Ovary (tissue), 9 donors: Measurements from ENCODE around the gene PPP1R37. TPM values are rescaled to one million over a fixed set of nuclear protein-coding genes. Genes with fewer than 3 reads are reported as not detected.

Experiments
- DNase-seq, 5 donors: peaks; one replicate each; pipeline ENCODE4 v3.0.0-alpha.2; 2019 to 2020
- H3K27ac ChIP-seq, 2 donors: fragments of 200-600 bp; one replicate each; pipeline versions ENCODE4 v1.5.1 to v1.8.0; 2019 to 2022
- H3K27me3 ChIP-seq: fragments of 200-600 bp; one replicate; pipeline ENCODE4 v1.8.0; 2022
- H3K36me3 ChIP-seq: fragments of 200-600 bp; sonication (generic); one replicate; pipeline ENCODE4 v1.5.1; 2019
- H3K4me1 ChIP-seq: one replicate; pipeline ENCODE4 v1.8.1; 2013; ENCODE audit warnings: mild to moderate bottlenecking, moderate library complexity; ENCODE audit not compliant: insufficient read depth
- H3K4me3 ChIP-seq: fragments of 200-600 bp; sonication (generic); one replicate; pipeline ENCODE4 v1.5.1; 2017
- H3K9me3 ChIP-seq, 2 donors: fragments of 200-600 bp in 1 of 2; sonication (generic) in 1 of 2; one replicate each; pipeline versions ENCODE4 v1.5.1 to v1.8.1; 2013 to 2019; ENCODE audit warnings: mild to moderate bottlenecking in 1 of 2, moderate library complexity in 1 of 2
- EP300 ChIP-seq: sonication (generic); formaldehyde crosslinking; IDR thresholded peaks from one replicate; pipeline ENCODE4 v1.6.1; 2017; ENCODE audit warnings: antibody characterized with exemption
- POLR2A ChIP-seq: fragments of 450-650 bp; IDR thresholded peaks from one replicate; pipeline ENCODE4 v1.6.1; 2017; ENCODE audit warnings: antibody characterized with exemption, mild to moderate bottlenecking, moderate library complexity
- WGBS, 3 donors: extraction: QIAGEN DNeasy Blood & Tissue Kit in 1 of 3; methylation state at CpG; one replicate each; pipeline versions ENCODE4 v1.1.5 to v1.1.7; 2013 to 2017; 5-methylcytosine and 5-hydroxymethylcytosine counted together
- intact Hi-C, 4 donors: fragments of 100-400 bp; cut with DNase I; formaldehyde crosslinking; loops; one replicate each; pipeline versions ENCODE4 v1.11.0 to v1.15.1; 2022 to 2023
- polyA plus RNA-seq, 2 donors: library from polyadenylated mRNA; stranded (reverse); fragments of 200-250 nt in 1 of 2; fragments of 350-450 nt in 1 of 2; fragmentation: Illumina TruSeq in 1 of 2; extraction: RNeasy Lipid Tissue Mini Kit (QIAGEN cat#74804) in 1 of 2; gene quantifications; one replicate each; pipeline ENCODE4 v1.2.3, GENCODE V29; 2013 to 2014
- total RNA-seq, 7 donors: library from RNA; depleted of rRNA in 2 of 7; stranded (reverse); fragments of >200 nt in 2 of 7; fragmentation: NEBNext Ultra II Directional in 3 of 7; extraction: Animal tissue kit (Norgen Biotek cat#: 25700) in 3 of 7; gene quantifications; one replicate each; pipeline versions ENCODE4 v1.1.0 to v1.2.4, GENCODE V29; 2016 to 2023
- TF ChIP-seq, protein P1 (sequence below), 3 donors: fragments of 450-650 bp in 2 of 3; fragments of 200-600 bp in 1 of 3; IDR thresholded peaks; one replicate each; pipeline versions ENCODE4 v1.5.1 to v1.8.0; 2016 to 2022; ENCODE audit warnings: antibody characterized with exemption in 3 of 3, mild to moderate bottlenecking in 1 of 3
- donor health status: DM: no; HTN: no; CAD: no; lungs with moderate emphysema.
- donor health status: DM: no; HTN: no; CAD: no.
- donor health status: Bipolar disorder and iron deficiency.
- donor health status: DM: yes; HTN: yes; CAD: no.
- donor health status: DM: no; HTN: no; CAD: no.
- donor health status: DM: yes; HTN: yes; CAD: no.

PPP1R37 gene
- total and polyA plus RNA-seq, 9 donors = 5.5 to 28.4 (median 20.2) TPM

DNA sequence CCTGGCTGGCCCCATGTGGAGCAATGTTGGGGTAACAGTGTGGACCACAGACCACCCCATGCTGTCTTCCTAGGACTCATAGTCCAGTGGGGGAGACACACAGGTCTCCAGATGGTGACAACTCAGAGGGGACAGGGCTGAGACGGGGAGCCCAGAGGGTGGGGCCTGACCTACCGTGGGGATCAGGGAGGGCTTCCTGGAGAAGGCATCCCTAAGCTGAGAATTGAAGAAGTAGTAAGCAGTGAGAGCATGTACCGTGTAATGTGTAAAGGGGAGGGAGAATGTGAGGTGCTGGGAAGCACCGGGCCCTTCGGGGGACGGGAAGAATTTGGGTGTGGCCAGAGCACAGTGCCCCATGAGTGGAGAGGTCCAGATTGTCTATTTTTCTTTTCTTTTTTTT lies 31.0 kb downstream of the PPP1R37 start:
- no peak for DNase-seq
- Histone ChIP-seq H3K4me1 (no peaks in the 10 kb centered on the region), H3K27me3 (no peaks in the 10 kb centered on the region), H3K36me3 (no peaks in the 10 kb centered on the region), H3K4me3 (no peak overlapping the region), H3K9me3 (no peaks in the 10 kb centered on the region), H3K27ac (no peak overlapping the region)
- intact Hi-C loops = no loop called here
- WGBS, 3 donors = 85 to 93% (median 87%) methylated on average over 6 of the region's 6 CpGs
- TF ChIP-seq, protein P1, sequence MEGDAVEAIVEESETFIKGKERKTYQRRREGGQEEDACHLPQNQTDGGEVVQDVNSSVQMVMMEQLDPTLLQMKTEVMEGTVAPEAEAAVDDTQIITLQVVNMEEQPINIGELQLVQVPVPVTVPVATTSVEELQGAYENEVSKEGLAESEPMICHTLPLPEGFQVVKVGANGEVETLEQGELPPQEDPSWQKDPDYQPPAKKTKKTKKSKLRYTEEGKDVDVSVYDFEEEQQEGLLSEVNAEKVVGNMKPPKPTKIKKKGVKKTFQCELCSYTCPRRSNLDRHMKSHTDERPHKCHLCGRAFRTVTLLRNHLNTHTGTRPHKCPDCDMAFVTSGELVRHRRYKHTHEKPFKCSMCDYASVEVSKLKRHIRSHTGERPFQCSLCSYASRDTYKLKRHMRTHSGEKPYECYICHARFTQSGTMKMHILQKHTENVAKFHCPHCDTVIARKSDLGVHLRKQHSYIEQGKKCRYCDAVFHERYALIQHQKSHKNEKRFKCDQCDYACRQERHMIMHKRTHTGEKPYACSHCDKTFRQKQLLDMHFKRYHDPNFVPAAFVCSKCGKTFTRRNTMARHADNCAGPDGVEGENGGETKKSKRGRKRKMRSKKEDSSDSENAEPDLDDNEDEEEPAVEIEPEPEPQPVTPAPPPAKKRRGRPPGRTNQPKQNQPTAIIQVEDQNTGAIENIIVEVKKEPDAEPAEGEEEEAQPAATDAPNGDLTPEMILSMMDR (IDR thresholded peaks at IDR 0.05) = no peak
- TF ChIP-seq POLR2A (no peak), EP300 (no peak)

DNA sequence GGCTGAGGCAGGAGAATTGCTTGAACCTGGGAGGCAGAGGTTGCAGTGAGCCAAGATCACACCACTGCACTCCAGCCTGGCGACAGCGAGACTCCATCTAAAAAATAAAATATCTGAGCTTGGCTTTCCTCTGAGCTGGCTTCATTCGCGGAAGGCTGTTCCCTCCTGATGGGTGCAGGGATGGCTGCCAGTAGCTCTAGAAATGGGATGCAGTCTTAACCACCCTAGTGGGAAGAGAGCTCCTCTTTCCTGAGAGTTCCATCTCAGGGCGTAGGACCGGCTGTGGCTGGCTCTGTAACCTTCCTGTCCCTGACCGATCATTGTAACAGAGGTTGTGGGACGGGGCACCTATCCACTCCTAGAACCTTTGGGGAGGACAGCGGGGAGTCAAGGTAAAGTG lies 32.4 kb downstream of the PPP1R37 start:
- Histone ChIP-seq H3K9me3 (no peaks in the 10 kb centered on the region), H3K27me3 (no peaks in the 10 kb centered on the region), H3K4me3 (no peak overlapping the region), H3K27ac (no peak overlapping the region), H3K36me3 (no peaks in the 10 kb centered on the region), H3K4me1 (no peaks in the 10 kb centered on the region)
- intact Hi-C loops = no loop called here
- 94 to 96% (median 95%) methylated on average over 9 of the region's 9 CpGs for WGBS, 3 donors
- no peak for DNase-seq
- TF ChIP-seq, protein P1 (IDR thresholded peaks at IDR 0.05) = no peak
- TF ChIP-seq EP300 = no peak
- TF ChIP-seq POLR2A = no peak

DNA sequence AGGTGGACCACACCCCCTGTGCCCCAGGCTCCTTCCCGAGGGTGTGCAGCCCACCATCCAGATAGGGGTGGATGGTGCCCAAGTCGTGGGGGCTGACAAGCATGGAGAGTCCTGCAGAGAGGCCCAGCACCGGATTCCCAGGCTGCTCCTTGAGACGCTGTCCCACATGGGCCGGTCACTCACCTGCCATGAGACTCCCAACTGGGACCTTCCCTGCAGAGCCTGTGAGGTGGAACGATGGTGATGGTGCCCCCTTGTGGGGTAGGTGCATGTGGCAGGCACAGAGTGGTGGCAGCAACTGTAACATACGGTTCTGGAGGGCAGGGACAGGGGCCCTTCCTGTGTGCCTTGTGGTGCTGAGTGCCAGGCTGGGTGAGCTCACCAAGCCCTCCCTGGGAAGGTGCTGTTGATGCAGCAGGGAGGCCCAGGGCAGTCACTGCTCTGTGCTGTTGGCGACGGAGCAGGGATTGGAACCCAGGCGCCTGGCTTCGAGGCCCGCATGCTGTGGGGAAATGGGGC lies 33.1 kb downstream of the PPP1R37 start:
- no peak overlapping the region for H3K4me3 ChIP-seq
- no peaks in the 10 kb centered on the region for H3K9me3 ChIP-seq
- 68 to 72% (median 68%) methylated on average over 12 of the region's 12 CpGs for WGBS, 3 donors
- TF ChIP-seq POLR2A = no peak
- TF ChIP-seq, protein P1 (IDR thresholded peaks at IDR 0.05) = no peak
- TF ChIP-seq EP300 = no peak
- no peaks in the 10 kb centered on the region for H3K36me3 ChIP-seq
- peak in 1 of 5 donors; percentile 52 for DNase-seq
- no peaks in the 10 kb centered on the region for H3K27me3 ChIP-seq
- no peaks in the 10 kb centered on the region for H3K4me1 ChIP-seq
- no peak overlapping the region for H3K27ac ChIP-seq
- intact Hi-C loops = no loop called here

DNA sequence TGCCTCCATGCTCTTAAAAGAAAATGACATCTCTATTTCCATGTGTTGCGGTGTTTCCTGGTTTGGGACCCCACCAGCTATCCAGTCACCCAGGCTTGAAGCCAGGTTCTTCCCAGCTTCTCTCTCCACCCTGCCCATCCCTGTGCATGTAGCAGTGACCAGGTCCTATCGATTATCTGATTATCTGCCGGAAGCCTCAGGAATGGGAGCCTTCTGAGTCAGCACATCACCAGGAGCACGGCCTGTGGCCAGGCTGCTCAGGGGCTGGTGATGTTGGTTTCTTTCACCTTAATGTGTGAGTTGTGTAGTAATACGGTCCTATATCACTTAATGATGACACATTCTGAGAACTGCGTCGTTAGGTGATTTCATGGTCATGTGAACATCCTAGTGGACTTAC lies 33.7 kb downstream of the PPP1R37 start:
- H3K4me3 ChIP-seq = no peak overlapping the region
- WGBS, 3 donors = 91 to 95% (median 93%) methylated on average over 7 of the region's 7 CpGs
- H3K27me3 ChIP-seq = no peaks in the 10 kb centered on the region
- H3K27ac ChIP-seq = no peak overlapping the region
- H3K9me3 ChIP-seq = no peaks in the 10 kb centered on the region
- no peak for DNase-seq
- H3K36me3 ChIP-seq = no peaks in the 10 kb centered on the region
- TF ChIP-seq EP300 (no peak), POLR2A (no peak)
- TF ChIP-seq, protein P1 (IDR thresholded peaks at IDR 0.05) = no peak
- H3K4me1 ChIP-seq = no peaks in the 10 kb centered on the region
- intact Hi-C loops = no loop called here
